WTC11 (cell line): ENCODE results near the gene GAS2L3. TPM values are rescaled to one million over a fixed set of nuclear protein-coding genes. Genes with fewer than 3 reads are reported as not detected.

Experiments
- ATAC-seq: fragments of 200-7000 bp; cut with Tn5 transposase; 2 replicates; pipeline ENCODE4 v1.10.0; 2021; ENCODE audit warnings: mild to moderate bottlenecking, moderate library complexity
- CTCF ChIA-PET: fragments of 300-600 bp; sonication (Branson Sonifier 250); formaldehyde crosslinking; loops from one replicate; lab custom pipeline; 2021; ENCODE audit warnings: antibody characterized with exemption; lab: Charles Lee
- POLR2A ChIA-PET: fragments of 350-600 bp; sonication (Branson Sonifier 250); formaldehyde crosslinking; loops from one replicate; lab custom pipeline; 2021; ENCODE audit warnings: antibody characterized with exemption; lab: Charles Lee
- DNase-seq: peaks from one replicate; pipeline ENCODE4 v3.0.0; 2021; ENCODE audit warnings: low spot score
- H3K27ac Mint-ChIP-seq: 2 replicates; pipeline ENCODE4 v1.8.0; 2021; ENCODE audit warnings: mixed read lengths
- H3K27me3 Mint-ChIP-seq: 2 replicates; pipeline ENCODE4 v1.8.0; 2021; ENCODE audit warnings: low read depth, mild to moderate bottlenecking, moderate library complexity, mixed read lengths
- H3K36me3 Mint-ChIP-seq: 2 replicates; pipeline ENCODE4 v1.8.0; 2021; ENCODE audit warnings: mixed read lengths
- H3K4me1 Mint-ChIP-seq: 2 replicates; pipeline ENCODE4 v1.8.0; 2022; ENCODE audit warnings: mixed read lengths
- H3K4me3 Mint-ChIP-seq: 2 replicates; pipeline ENCODE4 v1.8.0; 2021; ENCODE audit warnings: mild to moderate bottlenecking, moderate library complexity, mixed read lengths
- H3K9me3 Mint-ChIP-seq: 2 replicates; pipeline ENCODE4 v1.8.0; 2021; ENCODE audit warnings: mixed read lengths
- MYBL2 ChIP-seq: sonication (generic); formaldehyde crosslinking; IDR thresholded peaks from 2 replicates; pipeline ENCODE4 v1.8.1; 2023; ENCODE audit warnings: mild to moderate bottlenecking, moderate library complexity, missing genetic modification reagents
- RORB ChIP-seq: fragments of 250-450 bp; sonication (Bioruptor Pico); IDR thresholded peaks from 2 replicates; pipeline ENCODE4 v1.9.0; 2021; ENCODE audit warnings: mild to moderate bottlenecking
- SMAD4 ChIP-seq: sonication (generic); formaldehyde crosslinking; IDR thresholded peaks from 2 replicates; pipeline ENCODE4 v1.8.0; 2022; ENCODE audit warnings: mild to moderate bottlenecking, missing genetic modification reagents
- ZNF671 ChIP-seq: fragments of 250-450 bp; sonication (Bioruptor Pico); IDR thresholded peaks from 2 replicates; pipeline ENCODE4 v1.8.0; 2021; ENCODE audit warnings: mild to moderate bottlenecking
- total RNA-seq: library from RNA; stranded (reverse); gene quantifications from 3 replicates; pipeline ENCODE4 v1.2.3, GENCODE V29; 2021
- TF ChIP-seq, protein P1 (sequence below): sonication (generic); formaldehyde crosslinking; IDR thresholded peaks from 2 replicates; pipeline ENCODE4 v1.8.1; 2023; ENCODE audit warnings: mild to moderate bottlenecking, missing genetic modification reagents, moderate library complexity

Gene GAS2L3
- total RNA-seq, 1 experiment from 2014 or later: 14.8 TPM

DNA sequence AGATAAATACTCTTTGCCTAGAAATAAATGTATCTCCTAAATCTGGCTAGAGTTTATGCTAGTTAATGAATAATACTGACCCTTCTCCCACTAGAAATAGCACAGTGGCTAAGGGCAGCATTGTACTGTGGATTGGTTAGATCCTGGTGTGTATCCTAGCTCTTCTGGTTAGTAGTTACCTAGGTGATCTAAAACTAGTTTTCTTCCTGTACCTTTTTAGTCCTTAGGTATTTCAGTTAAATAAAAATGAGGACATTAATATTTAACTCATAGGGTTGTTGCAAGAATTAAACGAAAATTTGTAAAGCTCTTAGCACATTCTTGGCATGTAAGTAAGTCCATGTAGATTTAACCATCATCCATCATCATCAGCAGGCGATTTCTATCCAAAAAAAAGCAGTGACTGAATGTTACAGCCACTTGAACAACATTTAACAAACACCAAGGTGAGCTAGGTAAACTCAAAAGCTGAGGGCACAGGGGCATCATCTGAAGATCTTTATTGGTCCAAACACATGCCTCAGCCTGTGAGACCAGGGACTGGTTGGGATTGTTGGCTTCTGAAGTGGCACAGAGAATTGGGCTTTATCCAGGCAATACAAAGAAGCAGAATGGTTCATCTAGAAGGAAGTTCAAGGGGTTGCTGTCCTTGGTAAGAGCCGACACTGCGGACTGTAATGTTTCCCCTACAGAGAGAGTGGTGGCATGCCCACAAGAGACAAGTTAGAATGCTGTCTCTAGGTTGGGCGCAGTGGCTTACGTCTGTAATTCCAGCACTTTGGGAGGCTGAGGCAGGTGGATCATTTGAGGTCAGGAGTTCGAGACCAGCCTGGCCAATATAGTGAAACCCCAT, 100.8 kb downstream of the GAS2L3 start:
- TF ChIP-seq SMAD4 (CRISPR knock-in tag): no peak
- no peak for TF ChIP-seq RORB (CRISPR knock-in tag)
- TF ChIP-seq ZNF671: no peak
- TF ChIP-seq, protein P1, sequence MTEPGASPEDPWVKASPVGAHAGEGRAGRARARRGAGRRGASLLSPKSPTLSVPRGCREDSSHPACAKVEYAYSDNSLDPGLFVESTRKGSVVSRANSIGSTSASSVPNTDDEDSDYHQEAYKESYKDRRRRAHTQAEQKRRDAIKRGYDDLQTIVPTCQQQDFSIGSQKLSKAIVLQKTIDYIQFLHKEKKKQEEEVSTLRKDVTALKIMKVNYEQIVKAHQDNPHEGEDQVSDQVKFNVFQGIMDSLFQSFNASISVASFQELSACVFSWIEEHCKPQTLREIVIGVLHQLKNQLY (CRISPR knock-in tag): no peak
- no peak for TF ChIP-seq MYBL2 (CRISPR knock-in tag)
- Mint-ChIP-seq H3K27ac (no peak overlapping the region), H3K27me3 (no peaks in the 10 kb centered on the region; the same call in none of the 2 replicates), H3K36me3 (no peaks in the 10 kb centered on the region), H3K4me1 (no peaks in the 10 kb centered on the region), H3K4me3 (no peak overlapping the region), H3K9me3 (peaks cover 4% of the 10 kb centered on the region)
- ATAC-seq (no peak), DNase-seq (no peak)
- CTCF ChIA-PET: no interaction called here
- POLR2A ChIA-PET: no interaction called here

Other genes with a start within 250 kb of the GAS2L3 start
- 0.05 to 0.26 TPM in 2 of 3 replicates, not detected in the other for gene SLC17A8, start 216.6 kb upstream of the GAS2L3 start, total RNA-seq
- gene NR1H4, start 99.8 kb upstream of the GAS2L3 start, total RNA-seq: not detected in 3 replicates
- 1.8 to 2.6 TPM (median 2.2 TPM) in 3 replicates for gene ANO4, start 221.1 kb downstream of the GAS2L3 start, total RNA-seq